AG04449 (cell line): ENCODE measurements around the gene MB21D2.

Experiments
- CTCF ChIA-PET: fragments of 350-600 bp; formaldehyde crosslinking; extraction: SDS; loops from one replicate; lab custom pipeline; 2021; ENCODE audit warnings: antibody characterized with exemption; lab: Yijun Ruan, JAX
- POLR2A ChIA-PET: fragments of 400-600, 350-600 bp; formaldehyde crosslinking; extraction: SDS; loops from one replicate; lab custom pipeline; 2020; ENCODE audit warnings: antibody characterized with exemption, inconsistent platforms; lab: Yijun Ruan, JAX
- DNase-seq: peaks from one replicate; pipeline ENCODE4 v3.0.0-alpha.2; 2010; ENCODE audit warnings: low read depth, low spot score
- H3K4me3 ChIP-seq: 2 replicates; pipeline ENCODE4 v1.5.1; 2011; ENCODE audit warnings: low read depth, mild to moderate bottlenecking, control low read depth, low read length
- CTCF ChIP-seq: IDR thresholded peaks from one replicate; pipeline ENCODE4 v1.5.1; 2011; ENCODE audit warnings: mild to moderate bottlenecking, moderate library complexity, low read length, control low read depth, inconsistent platforms; ENCODE audit not compliant: insufficient read depth; ENCODE audit errors: missing control alignments

The MB21D2 gene

DNA sequence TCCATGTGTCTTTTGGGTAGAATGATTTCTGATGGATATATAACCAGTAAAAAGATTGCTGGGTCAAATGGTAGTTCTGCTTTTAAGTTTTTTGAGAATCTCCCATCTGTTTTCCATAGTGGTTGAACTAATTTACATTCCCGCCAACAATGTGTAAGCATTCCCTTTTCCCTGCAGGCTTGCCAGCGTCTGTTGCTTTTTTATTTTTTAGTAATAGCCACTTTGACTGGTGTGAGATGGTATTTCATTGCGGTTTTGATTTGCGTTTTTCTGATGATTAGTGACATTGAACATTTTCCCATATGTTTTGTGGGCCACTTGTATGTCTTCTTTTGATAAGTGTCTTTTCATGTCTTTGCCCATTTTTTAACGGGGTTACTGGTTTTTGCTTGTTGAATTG is 36.3 kb upstream of the MB21D2 start:
- H3K4me3 ChIP-seq: no peak overlapping the region
- ChIA-PET POLR2A (no interaction called here), CTCF (interaction anchor here (1.9 kb wide), 1 partner anchor 9 kb away, joined by 7 read pairs; no protein-coding TSS in a partner anchor)
- TF ChIP-seq CTCF: no peak
- no peak for DNase-seq

- ChIA-PET POLR2A (no interaction called here), CTCF (interaction anchor here (1.2 kb wide), 1 partner anchor 144 kb away, joined by 3 read pairs; no protein-coding TSS in a partner anchor)
- no peak for TF ChIP-seq CTCF
- H3K4me3 ChIP-seq: no peak overlapping the region
- no peak for DNase-seq
These were observed 29.8 kb upstream of the MB21D2 start for GRCh38 chr3:192947421-192947820.

DNA sequence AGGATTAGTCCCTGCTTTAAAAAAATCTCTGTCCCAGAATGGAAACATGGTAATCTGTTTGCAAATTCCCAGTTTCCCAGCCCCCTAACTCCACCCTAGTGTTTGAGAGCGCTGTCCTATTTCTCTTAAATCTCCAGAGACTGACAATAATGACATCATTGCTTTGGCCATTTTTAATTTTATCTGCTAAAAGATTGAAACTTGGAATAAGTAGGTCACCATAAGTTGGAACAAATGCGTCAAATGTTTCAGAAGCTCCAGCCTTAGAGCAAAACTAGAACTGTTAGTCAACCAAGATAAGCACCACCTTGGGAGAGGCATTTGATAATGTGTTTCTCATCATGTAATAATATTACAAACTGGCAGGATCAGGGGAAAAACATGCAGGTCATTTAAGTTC is 25.7 kb upstream of the MB21D2 start:
- no peak overlapping the region for H3K4me3 ChIP-seq
- no peak for DNase-seq
- no peak for TF ChIP-seq CTCF
- ChIA-PET POLR2A (no interaction called here), CTCF (no interaction called here)

GRCh38 chr3:192942625-192943024 is 25.0 kb upstream of the MB21D2 start:
- TF ChIP-seq CTCF: no peak
- DNase-seq: no peak
- ChIA-PET POLR2A (no interaction called here), CTCF (interaction anchor here (0.9 kb wide), 1 partner anchor 14 kb away, joined by 3 read pairs; no protein-coding TSS in a partner anchor)
- no peak overlapping the region for H3K4me3 ChIP-seq

- ChIA-PET POLR2A (no interaction called here), CTCF (interaction anchor here (0.7 kb wide), 1 partner anchor 10 kb away, joined by 3 read pairs; no protein-coding TSS in a partner anchor)
- H3K4me3 ChIP-seq: no peak overlapping the region
- no peak for DNase-seq
- TF ChIP-seq CTCF: no peak
These were observed 22.5 kb upstream of the MB21D2 start for GRCh38 chr3:192940129-192940528.

DNA sequence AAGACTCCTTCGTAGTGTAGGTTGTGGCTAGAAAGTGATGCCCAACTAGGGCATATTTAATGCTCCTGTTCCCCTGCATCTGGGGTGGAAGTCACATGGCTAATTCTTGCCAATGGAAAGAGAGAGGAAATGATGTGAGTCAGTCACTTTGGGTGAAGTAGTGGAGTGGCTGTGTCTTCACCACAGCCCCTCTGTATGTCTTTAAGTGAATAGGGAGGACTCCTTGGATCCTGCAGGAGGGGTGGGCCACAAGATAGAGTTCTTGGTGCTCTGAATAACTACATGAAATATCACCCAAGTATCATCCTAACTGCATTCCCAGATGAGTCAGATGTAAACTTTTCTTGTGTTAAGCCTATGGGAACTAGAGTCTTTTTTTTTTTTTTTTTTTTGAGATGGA is 17.8 kb upstream of the MB21D2 start:
- POLR2A ChIA-PET: no interaction called here
- CTCF ChIA-PET: interaction anchor here (0.8 kb wide), 1 partner anchor 119 kb away, joined by 3 read pairs; no protein-coding TSS in a partner anchor
- no peak for DNase-seq
- no peak for TF ChIP-seq CTCF
- no peak overlapping the region for H3K4me3 ChIP-seq
